HCT116 (cell line): ENCODE data around the gene AMOT.

Source experiments
- CBX3 ChIP-seq: IDR thresholded peaks from 2 replicates; pipeline ENCODE4 v1.6.1; 2012; ENCODE audit warnings: low read depth
- CTCF ChIP-seq, 3 experiments: fragments of 200-600 bp in 1 of 3; sonication (generic) in 1 of 3; IDR thresholded peaks in 2 of 3; conservative IDR thresholded peaks in 1 of 3; 2 replicates each; pipeline ENCODE4 v1.5.1; 2012 to 2017; ENCODE audit warnings: low read depth in 2 of 3, low read length in 2 of 3, antibody characterized with exemption in 1 of 3, borderline replicate concordance in 1 of 3, control low read depth in 1 of 3, mild to moderate bottlenecking in 1 of 3, mixed read lengths in 1 of 3, mixed run types in 1 of 3, moderate library complexity in 1 of 3; ENCODE audit not compliant: insufficient read depth in 1 of 3
- EGR1 ChIP-seq: IDR thresholded peaks from 2 replicates; pipeline ENCODE4 v1.6.1; 2012; ENCODE audit warnings: low read depth
- ELF1 ChIP-seq: IDR thresholded peaks from 2 replicates; pipeline ENCODE4 v1.6.1; 2012; ENCODE audit warnings: low read depth, borderline replicate concordance
- POLR2AphosphoS5 ChIP-seq: IDR thresholded peaks from 2 replicates; pipeline ENCODE4 v1.6.1; 2011; ENCODE audit warnings: mild to moderate bottlenecking, low read depth, low read length, moderate library complexity
- RAD21 ChIP-seq: IDR thresholded peaks from 2 replicates; pipeline ENCODE4 v1.6.1; 2012; ENCODE audit warnings: low read depth, mild to moderate bottlenecking
- REST ChIP-seq: IDR thresholded peaks from 2 replicates; pipeline ENCODE4 v1.6.1; 2012; ENCODE audit warnings: low read depth
- SIN3A ChIP-seq: IDR thresholded peaks from 2 replicates; pipeline ENCODE4 v1.6.1; 2012; ENCODE audit warnings: low read depth
- SP1 ChIP-seq: IDR thresholded peaks from 2 replicates; pipeline ENCODE4 v1.6.1; 2012; ENCODE audit warnings: low read depth
- TCF7L2 ChIP-seq: IDR thresholded peaks from 2 replicates; pipeline ENCODE4 v1.7.0; 2011; ENCODE audit warnings: borderline replicate concordance, inconsistent platforms; ENCODE audit not compliant: insufficient read depth, insufficient read length; ENCODE audit errors: extremely low read depth

GRCh38 chrX:112753116-112753515 lies 87.5 kb downstream of the AMOT start:
- TF ChIP-seq RAD21 (no peak), CTCF (IDR thresholded peaks at IDR 0.05 in 2 of 3, conservative IDR thresholded peaks at IDR 0.05 in 1 of 3; ENCODE audit: borderline replicate concordance in 1 of 3, insufficient read depth in 1 of 3, low read depth in 2 of 3, low read length in 2 of 3) (no peak), EGR1 (no peak), SP1 (no peak), ELF1 (no peak), POLR2AphosphoS5 (no peak), SIN3A (no peak), CBX3 (no peak), REST (no peak), TCF7L2 (no peak)
